Astrocyte (in vitro differentiated cells and primary cell): ENCODE measurements around the gene CNPY2. TPM values are rescaled to one million over a fixed set of nuclear protein-coding genes. Genes with fewer than 3 reads are reported as not detected.

Source experiments
- DNase-seq: peaks from one replicate; pipeline ENCODE4 v3.0.0-alpha.2; 2010; ENCODE audit warnings: low read depth
- FAIRE-seq: peaks from 2 replicates; lab custom pipeline; 2011; peaks lifted over from hg19 to GRCh38; lab: Jason Lieb, UNC
- H2AFZ ChIP-seq: 2 replicates; pipeline ENCODE4 v1.6.0; 2012; ENCODE audit warnings: low read depth, low read length, inconsistent platforms
- H3K27ac ChIP-seq: 2 replicates; pipeline ENCODE4 v1.5.1; 2011; ENCODE audit warnings: low read depth, low read length, inconsistent platforms
- H3K27me3 ChIP-seq: 2 replicates; pipeline ENCODE4 v1.6.0; 2011; ENCODE audit warnings: low read length, inconsistent platforms; ENCODE audit not compliant: insufficient read depth
- H3K36me3 ChIP-seq: 2 replicates; pipeline ENCODE4 v1.5.1; 2011; ENCODE audit warnings: low read length, inconsistent platforms; ENCODE audit not compliant: insufficient read depth
- H3K4me1 ChIP-seq: 2 replicates; pipeline ENCODE4 v1.5.1; 2011; ENCODE audit warnings: low read length, inconsistent platforms; ENCODE audit not compliant: insufficient read depth
- H3K4me2 ChIP-seq: 2 replicates; pipeline ENCODE4 v1.6.0; 2012; ENCODE audit warnings: low read length, inconsistent platforms
- H3K4me3 ChIP-seq: 2 replicates; pipeline ENCODE4 v1.5.1; 2011; ENCODE audit warnings: low read depth, mild to moderate bottlenecking, low read length, inconsistent platforms; ENCODE audit not compliant: insufficient read depth
- H3K79me2 ChIP-seq: 2 replicates; pipeline ENCODE4 v1.6.0; 2012; ENCODE audit warnings: mild to moderate bottlenecking, low read length, inconsistent platforms; ENCODE audit not compliant: insufficient read depth
- H3K9ac ChIP-seq: 2 replicates; pipeline ENCODE4 v1.6.0; 2012; ENCODE audit warnings: mild to moderate bottlenecking, low read length, inconsistent platforms
- H3K9me3 ChIP-seq: 2 replicates; pipeline ENCODE4 v1.5.1; 2012; ENCODE audit warnings: low read depth, mild to moderate bottlenecking, low read length, inconsistent platforms; ENCODE audit not compliant: insufficient read depth
- H4K20me1 ChIP-seq: 2 replicates; pipeline ENCODE4 v1.6.0; 2012; ENCODE audit warnings: low read length, inconsistent platforms; ENCODE audit not compliant: insufficient read depth
- H3K27ac Mint-ChIP-seq: one replicate; pipeline ENCODE4 v1.8.0; 2021; ENCODE audit warnings: mild to moderate bottlenecking, mixed read lengths; ENCODE audit not compliant: unreplicated experiment
- H3K27me3 Mint-ChIP-seq: one replicate; pipeline ENCODE4 v1.8.0; 2021; ENCODE audit warnings: low read depth, mixed read lengths; ENCODE audit not compliant: unreplicated experiment
- H3K36me3 Mint-ChIP-seq: one replicate; pipeline ENCODE4 v1.8.0; 2021; ENCODE audit warnings: low read depth, mixed read lengths; ENCODE audit not compliant: unreplicated experiment
- H3K4me1 Mint-ChIP-seq: one replicate; pipeline ENCODE4 v1.8.0; 2021; ENCODE audit warnings: low read depth, mixed read lengths; ENCODE audit not compliant: unreplicated experiment
- H3K4me3 Mint-ChIP-seq: one replicate; pipeline ENCODE4 v1.8.0; 2021; ENCODE audit warnings: mild to moderate bottlenecking, moderate library complexity, mixed read lengths; ENCODE audit not compliant: unreplicated experiment
- H3K9me3 Mint-ChIP-seq: one replicate; pipeline ENCODE4 v1.8.0; 2021; ENCODE audit warnings: mild to moderate bottlenecking, mixed read lengths; ENCODE audit not compliant: unreplicated experiment
- EZH2 ChIP-seq: IDR thresholded peaks from 2 replicates; pipeline ENCODE4 v1.6.1; 2012; ENCODE audit warnings: mild to moderate bottlenecking, low read length, inconsistent platforms; ENCODE audit not compliant: insufficient read depth
- total RNA-seq: library from RNA; stranded (reverse); gene quantifications from 2 replicates; pipeline ENCODE4 v1.2.1, GENCODE V29; 2021
- TF ChIP-seq, protein P1 (sequence below): IDR thresholded peaks from 2 replicates; pipeline ENCODE4 v1.5.1; 2011; ENCODE audit warnings: low read depth, mild to moderate bottlenecking, inconsistent platforms, low read length, moderate library complexity; ENCODE audit not compliant: insufficient read depth

CNPY2 gene
- total RNA-seq, 1 donor from 2014 or later = 187 TPM

- Histone ChIP-seq H3K4me3 (no peak overlapping the region), H2AFZ (no peak overlapping the region), H3K79me2 (peaks cover 88% of the 10 kb centered on the region), H3K4me1 (peaks cover 19% of the 10 kb centered on the region), H3K27me3 (no peaks in the 10 kb centered on the region), H3K9me3 (no peaks in the 10 kb centered on the region), H3K27ac (no peak overlapping the region), H4K20me1 (peaks cover 57% of the 10 kb centered on the region), H3K9ac (no peak overlapping the region), H3K36me3 (peaks cover 8% of the 10 kb centered on the region), H3K4me2 (peak overlapping the region; percentile 96)
- Mint-ChIP-seq H3K4me1 (peaks cover 7% of the 10 kb centered on the region), H3K36me3 (no peaks in the 10 kb centered on the region), H3K27ac (no peak overlapping the region), H3K9me3 (no peaks in the 10 kb centered on the region), H3K27me3 (no peaks in the 10 kb centered on the region), H3K4me3 (no peak overlapping the region)
- DNase-seq = no peak
- FAIRE-seq = no peak
- TF ChIP-seq, protein P1, sequence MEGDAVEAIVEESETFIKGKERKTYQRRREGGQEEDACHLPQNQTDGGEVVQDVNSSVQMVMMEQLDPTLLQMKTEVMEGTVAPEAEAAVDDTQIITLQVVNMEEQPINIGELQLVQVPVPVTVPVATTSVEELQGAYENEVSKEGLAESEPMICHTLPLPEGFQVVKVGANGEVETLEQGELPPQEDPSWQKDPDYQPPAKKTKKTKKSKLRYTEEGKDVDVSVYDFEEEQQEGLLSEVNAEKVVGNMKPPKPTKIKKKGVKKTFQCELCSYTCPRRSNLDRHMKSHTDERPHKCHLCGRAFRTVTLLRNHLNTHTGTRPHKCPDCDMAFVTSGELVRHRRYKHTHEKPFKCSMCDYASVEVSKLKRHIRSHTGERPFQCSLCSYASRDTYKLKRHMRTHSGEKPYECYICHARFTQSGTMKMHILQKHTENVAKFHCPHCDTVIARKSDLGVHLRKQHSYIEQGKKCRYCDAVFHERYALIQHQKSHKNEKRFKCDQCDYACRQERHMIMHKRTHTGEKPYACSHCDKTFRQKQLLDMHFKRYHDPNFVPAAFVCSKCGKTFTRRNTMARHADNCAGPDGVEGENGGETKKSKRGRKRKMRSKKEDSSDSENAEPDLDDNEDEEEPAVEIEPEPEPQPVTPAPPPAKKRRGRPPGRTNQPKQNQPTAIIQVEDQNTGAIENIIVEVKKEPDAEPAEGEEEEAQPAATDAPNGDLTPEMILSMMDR = no peak
- no peak for TF ChIP-seq EZH2
Observed at GRCh38 chr12:56296295-56296694, 19.5 kb downstream of the CNPY2 start.

- H3K9me3 ChIP-seq = no peaks in the 10 kb centered on the region
- H3K4me3 ChIP-seq = no peak overlapping the region
- FAIRE-seq (no peak), DNase-seq (no peak)
- H3K4me1 ChIP-seq = peaks cover 5% of the 10 kb centered on the region
- no peak overlapping the region for H3K9ac ChIP-seq
- no peaks in the 10 kb centered on the region for H3K27me3 Mint-ChIP-seq
- H3K36me3 Mint-ChIP-seq = no peaks in the 10 kb centered on the region
- no peak for TF ChIP-seq EZH2
- TF ChIP-seq, protein P1 = no peak
- H3K4me2 ChIP-seq = no peak overlapping the region
- peaks cover 7% of the 10 kb centered on the region for H3K4me1 Mint-ChIP-seq
- peaks cover 92% of the 10 kb centered on the region for H3K79me2 ChIP-seq
- no peaks in the 10 kb centered on the region for H3K27me3 ChIP-seq
- no peaks in the 10 kb centered on the region for H3K9me3 Mint-ChIP-seq
- no peak overlapping the region for H2AFZ ChIP-seq
- peaks cover 17% of the 10 kb centered on the region for H3K36me3 ChIP-seq
- no peak overlapping the region for H3K27ac ChIP-seq
- H3K4me3 Mint-ChIP-seq = no peak overlapping the region
- H3K27ac Mint-ChIP-seq = no peak overlapping the region
- peaks cover 64% of the 10 kb centered on the region for H4K20me1 ChIP-seq
Observed at GRCh38 chr12:56293795-56294194, 22.0 kb downstream of the CNPY2 start.

DNA sequence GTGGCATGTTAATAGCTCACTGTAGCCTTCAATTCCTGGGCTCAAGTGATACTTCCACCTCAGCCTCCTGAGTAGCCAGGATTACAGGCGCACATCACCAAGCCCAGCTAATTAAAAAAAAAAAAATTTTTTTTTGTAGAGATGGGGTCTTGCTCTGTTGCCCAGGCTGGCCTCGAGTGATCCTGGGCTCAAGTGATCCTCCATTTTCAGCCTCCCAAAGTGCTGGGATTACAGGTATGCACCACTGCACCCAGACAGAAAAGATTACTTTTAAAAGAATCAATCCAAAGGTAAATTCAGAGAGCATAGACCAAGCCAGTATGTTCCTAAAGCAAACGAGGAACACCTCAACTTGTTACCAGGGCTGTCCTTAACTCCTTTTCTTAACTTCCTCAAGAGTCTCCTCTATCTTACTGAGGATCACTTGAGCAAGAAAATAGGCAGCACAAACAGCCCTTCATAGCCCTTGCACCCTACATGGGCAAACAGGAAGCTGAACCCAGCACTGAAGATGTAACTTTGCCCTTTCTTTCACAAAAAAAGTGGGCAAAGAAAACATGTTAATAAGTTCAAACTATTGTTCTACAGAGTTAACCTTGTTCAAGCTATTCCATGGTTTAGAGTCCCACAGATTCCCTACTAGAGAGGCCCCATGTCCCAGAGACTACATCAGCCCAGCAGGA is 26.9 kb downstream of the CNPY2 start:
- no peak overlapping the region for H3K27ac Mint-ChIP-seq
- no peaks in the 10 kb centered on the region for H3K4me1 Mint-ChIP-seq
- no peak overlapping the region for H3K4me3 ChIP-seq
- no peak for DNase-seq
- no peaks in the 10 kb centered on the region for H3K27me3 Mint-ChIP-seq
- H3K36me3 Mint-ChIP-seq = peaks cover 4% of the 10 kb centered on the region
- TF ChIP-seq EZH2 = no peak
- TF ChIP-seq, protein P1 = no peak
- H3K27me3 ChIP-seq = no peaks in the 10 kb centered on the region
- H3K4me3 Mint-ChIP-seq = no peak overlapping the region
- H4K20me1 ChIP-seq = peaks cover 61% of the 10 kb centered on the region
- H3K9me3 ChIP-seq = no peaks in the 10 kb centered on the region
- H3K79me2 ChIP-seq = peaks cover 60% of the 10 kb centered on the region
- FAIRE-seq = no peak
- H2AFZ ChIP-seq = no peak overlapping the region
- no peaks in the 10 kb centered on the region for H3K9me3 Mint-ChIP-seq
- peaks cover 32% of the 10 kb centered on the region for H3K36me3 ChIP-seq
- no peak overlapping the region for H3K27ac ChIP-seq
- no peaks in the 10 kb centered on the region for H3K4me1 ChIP-seq
- H3K4me2 ChIP-seq = no peak overlapping the region
- no peak overlapping the region for H3K9ac ChIP-seq
